GM19452 (cell line): ENCODE results near the gene MYO7B.

Experiments
- ATAC-seq: cut with Tn5 transposase; IDR thresholded peaks from one replicate; pipeline ENCODE4 v1.9.1; 2021; ENCODE audit not compliant: unreplicated experiment

Gene MYO7B

GRCh38 chr2:127572841-127573240 is 37.4 kb downstream of the MYO7B start:
- no peak for ATAC-seq

GRCh38 chr2:127573298-127573697 is 37.8 kb downstream of the MYO7B start:
- ATAC-seq, result no peak

DNA sequence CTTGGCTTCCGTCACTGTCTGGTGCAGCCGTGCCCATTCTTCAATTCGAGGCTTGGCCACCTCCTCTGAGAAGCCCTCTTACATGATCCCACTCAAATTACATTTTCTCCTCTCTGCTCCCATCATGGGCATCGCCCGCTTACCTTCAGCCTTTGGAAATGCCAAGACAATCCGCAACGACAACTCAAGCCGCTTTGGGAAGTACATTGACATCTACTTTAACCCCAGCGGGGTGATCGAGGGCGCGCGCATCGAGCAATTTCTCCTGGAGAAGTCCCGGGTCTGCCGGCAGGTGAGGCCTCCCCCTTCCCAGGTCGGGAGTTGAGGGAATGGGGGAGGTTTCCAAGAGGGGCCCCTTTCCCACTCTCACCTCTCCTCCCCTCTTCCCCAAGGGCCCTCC is 38.3 kb downstream of the MYO7B start:
- no peak for ATAC-seq

GRCh38 chr2:127574656-127575055 is 39.2 kb downstream of the MYO7B start:
- no peak for ATAC-seq

DNA sequence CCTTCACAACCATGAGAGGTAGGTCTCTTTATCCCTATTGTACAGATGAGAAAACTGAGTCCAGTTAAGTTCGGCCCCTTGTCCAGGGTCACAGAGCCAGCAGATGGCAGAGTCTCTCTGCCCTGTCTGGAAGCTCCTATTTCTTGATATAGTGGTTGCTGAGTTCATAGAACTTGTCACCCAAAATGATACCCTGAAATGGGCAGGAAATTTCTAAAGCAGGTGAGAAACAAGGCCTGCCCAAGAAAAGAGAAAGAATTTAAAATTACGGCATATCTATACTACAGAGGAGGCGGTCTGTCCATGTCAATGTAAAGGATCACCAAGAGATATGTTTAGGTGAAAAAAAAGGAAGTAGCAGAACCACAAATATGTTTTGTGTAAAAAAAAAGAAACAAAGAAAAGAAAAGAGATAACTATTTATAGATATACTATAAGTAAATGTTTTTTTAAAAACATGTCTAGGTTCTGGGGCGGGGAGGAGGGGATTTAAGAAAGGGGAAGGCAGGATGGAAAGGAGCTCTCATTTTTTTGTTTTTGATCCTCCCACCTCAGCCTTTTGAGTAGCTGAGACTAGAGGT is 39.8 kb downstream of the MYO7B start:
- ATAC-seq, result no peak

GRCh38 chr2:127575941-127576432 is 40.5 kb downstream of the MYO7B start:
- no peak for ATAC-seq

DNA sequence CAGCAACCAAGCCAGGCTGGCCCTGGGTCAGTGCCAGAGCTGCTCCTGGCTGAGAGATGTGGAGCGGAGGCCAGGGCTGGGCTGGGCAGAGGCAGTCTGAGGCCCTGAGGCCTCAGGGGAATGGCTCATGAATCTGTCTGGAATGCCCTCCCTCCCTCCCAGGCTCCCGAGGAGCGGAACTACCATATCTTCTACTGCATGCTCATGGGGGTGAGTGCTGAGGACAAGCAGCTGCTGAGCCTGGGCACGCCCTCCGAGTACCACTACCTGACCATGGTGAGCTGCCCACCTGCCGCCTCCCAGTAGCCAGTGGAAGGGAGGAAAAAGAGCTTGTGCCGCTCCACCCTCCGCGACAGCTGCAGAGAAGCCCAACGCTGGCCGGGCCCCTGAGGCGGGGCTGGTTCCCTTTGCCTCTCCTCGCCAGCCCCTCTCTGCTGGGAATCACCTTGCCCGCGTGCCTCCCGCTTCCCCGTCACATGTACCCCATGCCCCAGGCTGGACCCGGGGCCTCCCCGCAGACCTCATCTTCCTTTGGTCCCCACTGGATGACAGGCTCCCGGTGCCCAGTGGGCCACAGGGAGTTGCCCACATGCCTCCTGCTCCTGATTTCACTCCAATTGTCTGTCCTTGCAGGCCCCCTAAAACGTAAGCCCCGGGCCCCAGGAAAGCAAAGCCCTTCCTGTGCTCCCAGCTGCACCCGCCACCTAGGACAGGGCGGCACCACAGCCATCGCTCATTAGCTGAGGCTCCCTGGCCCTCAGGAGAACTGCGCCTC is 41.1 kb downstream of the MYO7B start:
- no peak for ATAC-seq

- ATAC-seq, result no peak
Measured at GRCh38 chr2:127577208-127577475, 41.7 kb downstream of the MYO7B start.

GRCh38 chr2:127577503-127577902 is 42.0 kb downstream of the MYO7B start:
- no peak for ATAC-seq

GRCh38 chr2:127577973-127578372 is 42.5 kb downstream of the MYO7B start:
- ATAC-seq, result no peak

DNA sequence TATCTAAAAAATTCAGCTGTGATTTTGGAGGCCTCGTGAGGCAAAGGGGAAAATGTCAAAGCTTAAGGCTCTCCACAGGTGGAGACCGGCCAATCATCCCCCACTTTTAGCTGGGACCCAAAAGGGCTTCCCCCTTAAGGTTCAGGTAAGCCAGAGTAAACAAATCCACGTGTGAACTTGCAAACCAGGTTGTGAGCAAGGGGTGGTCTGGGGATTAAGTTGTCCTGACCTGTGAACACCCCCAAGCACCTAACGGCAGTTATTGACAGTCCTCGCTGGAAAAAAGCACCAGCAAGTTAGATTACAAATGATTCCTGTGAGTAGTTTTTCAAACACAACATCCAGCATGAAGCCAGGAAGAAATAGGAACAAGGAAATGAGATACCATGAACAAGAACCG is 42.9 kb downstream of the MYO7B start:
- ATAC-seq, result no peak

- ATAC-seq, result no peak
Measured at GRCh38 chr2:127579231-127579630, 43.7 kb downstream of the MYO7B start.

DNA sequence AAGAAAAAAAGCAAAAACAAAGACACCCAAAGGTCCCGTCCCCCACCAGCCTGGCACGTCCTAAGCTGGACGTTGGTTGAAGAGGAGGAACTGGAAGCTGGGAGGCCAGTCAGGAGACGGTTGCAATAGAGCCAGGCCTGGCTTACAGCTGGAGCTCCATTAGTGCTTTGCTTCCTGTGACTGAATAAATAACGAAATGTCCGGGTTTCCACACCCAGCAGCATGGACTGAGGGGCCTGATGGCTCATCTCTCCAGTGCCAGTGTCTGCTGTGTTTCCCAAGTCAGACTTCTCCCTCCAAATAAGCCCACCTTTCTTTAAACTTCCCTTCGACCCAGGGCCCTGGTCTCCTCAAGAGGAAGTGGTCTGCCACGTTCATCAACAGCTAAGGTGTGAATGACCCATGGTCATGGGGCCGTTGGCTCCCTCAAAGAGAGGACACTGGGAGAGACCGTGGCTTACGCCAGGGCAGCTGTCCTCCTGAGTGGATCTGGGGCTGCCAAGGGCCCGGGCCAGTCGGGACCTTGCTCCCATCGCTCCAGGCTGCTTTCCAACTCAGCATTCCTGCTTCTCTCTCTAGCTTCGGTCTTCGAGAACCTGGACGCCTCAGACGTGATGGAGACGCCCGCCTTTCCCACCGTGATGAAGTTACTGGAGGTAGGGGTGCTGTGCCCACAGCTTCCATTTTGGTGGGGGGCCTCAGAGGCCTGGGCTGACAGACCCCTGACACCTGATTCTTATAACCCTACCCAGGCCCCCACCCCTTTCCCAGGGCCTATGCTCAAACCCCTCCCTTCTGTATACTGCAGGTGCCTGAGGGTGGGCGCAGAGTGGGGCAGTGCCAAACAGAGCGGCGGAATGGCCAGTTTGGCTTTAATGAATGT is 44.9 kb downstream of the MYO7B start:
- ATAC-seq, result no peak

DNA sequence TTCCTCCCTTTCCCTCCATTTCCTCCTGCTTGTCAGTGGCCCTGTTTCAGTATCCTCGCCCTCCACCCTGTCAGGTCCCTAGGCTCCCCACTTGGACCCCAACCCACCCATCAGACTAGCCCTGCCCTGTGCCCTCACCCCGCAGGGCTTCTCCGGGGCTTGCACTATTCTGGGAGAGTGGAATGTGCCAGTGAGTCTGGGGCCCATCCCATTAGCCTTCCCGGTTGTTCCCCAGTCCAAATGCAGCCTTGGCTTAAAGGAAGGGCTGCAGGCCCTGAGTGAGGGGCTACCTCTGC is 45.5 kb downstream of the MYO7B start:
- no peak for ATAC-seq

DNA sequence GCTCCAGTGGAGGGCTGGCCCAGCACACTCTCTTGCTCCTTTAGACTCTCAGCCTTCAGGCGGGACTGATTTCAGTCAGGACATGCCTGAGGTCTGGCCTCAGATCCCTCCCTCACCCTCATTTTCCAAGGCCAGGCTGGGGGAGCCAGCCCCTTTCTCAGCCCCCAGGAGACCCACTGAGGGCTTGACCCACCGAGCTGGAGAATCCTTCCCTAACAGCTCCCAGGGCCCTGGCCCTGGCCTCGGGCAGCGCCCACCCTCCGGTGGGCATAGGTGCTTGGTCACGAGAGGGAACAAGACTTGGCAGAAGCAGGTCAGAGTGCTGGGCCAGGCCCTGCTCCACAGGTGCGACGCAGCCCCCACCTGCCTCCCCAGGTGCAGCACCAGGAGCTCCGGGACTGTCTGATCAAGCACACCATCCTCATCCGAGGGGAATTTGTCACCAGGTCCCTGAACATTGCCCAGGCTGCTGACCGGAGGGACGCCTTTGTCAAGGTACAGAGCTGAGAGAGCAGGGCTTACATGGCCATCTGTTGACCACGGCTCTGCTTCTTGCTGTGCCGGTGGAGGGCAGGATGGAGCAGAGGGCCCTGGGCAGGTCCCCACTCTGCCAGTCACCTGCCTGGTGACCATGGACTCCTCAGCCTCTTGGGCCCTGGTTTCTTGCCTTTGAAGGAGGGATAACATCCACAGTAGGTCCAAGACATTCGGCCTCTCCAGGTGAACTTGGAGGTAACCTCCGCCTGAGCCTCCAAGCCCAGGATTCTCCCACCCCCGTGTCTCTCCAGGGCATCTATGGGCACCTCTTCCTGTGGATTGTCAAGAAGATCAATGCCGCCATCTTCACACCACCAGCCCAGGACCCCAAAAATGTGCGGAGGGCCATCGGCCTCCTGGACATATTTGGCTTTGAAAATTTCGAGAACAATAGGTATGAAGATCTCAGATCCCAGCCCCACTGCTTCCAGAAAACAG is 46.3 kb downstream of the MYO7B start:
- ATAC-seq, result no peak

GRCh38 chr2:127582863-127583861 is 47.7 kb downstream of the MYO7B start:
- no peak for ATAC-seq

DNA sequence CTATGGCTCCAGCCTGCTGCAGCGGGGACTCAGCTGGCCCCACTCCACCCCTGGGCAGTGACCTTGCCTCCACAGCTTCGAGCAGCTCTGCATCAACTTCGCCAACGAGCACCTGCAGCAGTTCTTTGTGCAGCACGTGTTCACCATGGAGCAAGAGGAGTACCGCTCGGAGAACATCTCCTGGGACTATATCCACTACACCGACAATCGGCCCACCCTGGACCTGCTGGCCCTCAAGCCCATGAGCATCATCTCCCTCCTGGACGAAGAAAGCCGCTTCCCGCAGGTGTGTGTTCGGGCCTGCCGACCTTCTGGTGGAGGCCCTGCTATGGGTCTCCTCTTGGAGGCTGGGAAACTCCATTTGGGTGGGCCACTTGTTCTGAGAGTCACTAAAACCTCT is 48.6 kb downstream of the MYO7B start:
- ATAC-seq, result no peak

DNA sequence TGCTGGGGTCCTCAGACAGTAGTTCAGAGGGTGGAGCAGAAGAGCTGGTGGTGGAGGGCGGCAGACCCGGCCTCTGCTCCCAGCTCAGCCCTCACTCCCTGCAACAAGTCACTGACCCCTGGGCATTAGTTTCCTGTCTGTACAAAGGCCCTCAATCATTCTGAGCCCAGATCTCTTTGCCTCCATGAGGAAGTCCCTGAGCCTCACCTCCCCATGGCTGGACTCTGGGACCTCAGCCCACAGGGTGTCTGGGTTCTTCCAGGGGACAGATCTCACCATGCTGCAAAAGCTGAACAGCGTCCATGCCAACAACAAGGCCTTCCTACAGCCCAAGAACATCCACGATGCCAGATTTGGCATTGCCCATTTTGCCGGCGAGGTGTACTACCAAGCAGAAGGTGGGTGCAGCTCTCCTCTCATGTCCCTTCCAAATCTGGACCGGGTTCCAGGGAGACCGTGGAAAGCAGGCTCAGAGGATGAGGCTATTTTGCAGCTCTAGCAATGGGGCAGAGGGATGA is 49.1 kb downstream of the MYO7B start:
- ATAC-seq, result no peak

DNA sequence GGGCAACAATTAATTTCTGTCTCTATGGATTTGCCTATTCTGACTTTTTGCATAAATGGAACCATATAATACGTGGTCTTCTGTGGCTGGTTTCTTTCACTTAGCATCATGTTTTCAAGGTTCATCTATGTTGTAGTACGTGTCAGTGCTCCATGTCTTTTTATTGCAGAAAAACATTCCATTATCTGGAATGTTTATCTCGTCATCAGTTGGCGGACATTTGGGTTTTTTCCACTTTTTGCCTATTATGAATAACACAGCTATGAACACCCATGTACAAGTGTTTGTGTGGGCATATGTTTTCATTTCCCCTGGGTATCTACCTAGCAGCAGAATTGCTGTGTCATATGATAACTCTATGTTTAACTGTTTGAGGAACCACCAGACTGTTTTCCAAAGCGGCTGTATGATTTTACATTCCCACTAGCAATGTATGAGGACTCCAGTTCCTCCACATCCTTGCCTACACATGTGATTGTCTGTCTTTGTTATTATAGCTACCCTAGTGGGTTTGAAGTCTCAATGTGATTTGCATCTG is 49.9 kb downstream of the MYO7B start:
- no peak for ATAC-seq
